Endothelial cell of umbilical vein (primary cell): ENCODE results near the gene LRFN2.

Experiments used
- EZH2 ChIP-seq: IDR thresholded peaks from 2 replicates; pipeline ENCODE4 v1.6.1; 2012; ENCODE audit warnings: borderline replicate concordance, low read depth, mild to moderate bottlenecking, moderate library complexity, low read length, inconsistent platforms; ENCODE audit not compliant: severe bottlenecking
- FOS ChIP-seq: IDR thresholded peaks from 2 replicates; pipeline ENCODE4 v1.6.1; 2011; ENCODE audit warnings: mild to moderate bottlenecking, low read length, moderate library complexity, borderline replicate concordance; ENCODE audit not compliant: insufficient read depth
- GATA2 ChIP-seq: IDR thresholded peaks from 2 replicates; pipeline ENCODE4 v1.7.0; 2011; ENCODE audit warnings: low read depth, mild to moderate bottlenecking, moderate library complexity, mixed read lengths, low read length; ENCODE audit not compliant: insufficient read length, insufficient read depth
- MAX ChIP-seq: IDR thresholded peaks from 2 replicates; pipeline ENCODE4 v1.6.1; 2011; ENCODE audit not compliant: insufficient read depth, insufficient read length
- POLR2A ChIP-seq: IDR thresholded peaks from 2 replicates; pipeline ENCODE4 v1.6.1; 2012; ENCODE audit warnings: low read depth, mild to moderate bottlenecking, control low read depth, low read length
- POLR2AphosphoS5 ChIP-seq: IDR thresholded peaks from 2 replicates; pipeline ENCODE4 v1.6.1; 2012; ENCODE audit warnings: low read depth, mild to moderate bottlenecking, control low read depth, low read length, moderate library complexity; ENCODE audit not compliant: insufficient read depth
- TF ChIP-seq, protein P1 (sequence below), 2 donors: IDR thresholded peaks; 1 replicate in 1 of 2; 2 replicates in 1 of 2; pipeline ENCODE4 v1.5.1; 2011; ENCODE audit warnings: low read length in 2 of 2, mild to moderate bottlenecking in 2 of 2, moderate library complexity in 2 of 2, control low read depth in 1 of 2, inconsistent platforms in 1 of 2, low read depth in 1 of 2; ENCODE audit not compliant: insufficient read depth in 1 of 2; ENCODE audit errors: extremely low read depth in 1 of 2

- TF ChIP-seq, protein P1, sequence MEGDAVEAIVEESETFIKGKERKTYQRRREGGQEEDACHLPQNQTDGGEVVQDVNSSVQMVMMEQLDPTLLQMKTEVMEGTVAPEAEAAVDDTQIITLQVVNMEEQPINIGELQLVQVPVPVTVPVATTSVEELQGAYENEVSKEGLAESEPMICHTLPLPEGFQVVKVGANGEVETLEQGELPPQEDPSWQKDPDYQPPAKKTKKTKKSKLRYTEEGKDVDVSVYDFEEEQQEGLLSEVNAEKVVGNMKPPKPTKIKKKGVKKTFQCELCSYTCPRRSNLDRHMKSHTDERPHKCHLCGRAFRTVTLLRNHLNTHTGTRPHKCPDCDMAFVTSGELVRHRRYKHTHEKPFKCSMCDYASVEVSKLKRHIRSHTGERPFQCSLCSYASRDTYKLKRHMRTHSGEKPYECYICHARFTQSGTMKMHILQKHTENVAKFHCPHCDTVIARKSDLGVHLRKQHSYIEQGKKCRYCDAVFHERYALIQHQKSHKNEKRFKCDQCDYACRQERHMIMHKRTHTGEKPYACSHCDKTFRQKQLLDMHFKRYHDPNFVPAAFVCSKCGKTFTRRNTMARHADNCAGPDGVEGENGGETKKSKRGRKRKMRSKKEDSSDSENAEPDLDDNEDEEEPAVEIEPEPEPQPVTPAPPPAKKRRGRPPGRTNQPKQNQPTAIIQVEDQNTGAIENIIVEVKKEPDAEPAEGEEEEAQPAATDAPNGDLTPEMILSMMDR (IDR thresholded peaks at IDR 0.05; ENCODE audit: extremely low read depth in 1 of 2, insufficient read depth in 1 of 2, low read depth in 1 of 2, low read length in 2 of 2), result no peak
- TF ChIP-seq POLR2AphosphoS5 (no peak), POLR2A (no peak), EZH2 (no peak), FOS (no peak), MAX (no peak), GATA2 (no peak)
Observed at GRCh38 chr6:40369891-40370290, 217.3 kb downstream of the LRFN2 start.
